ENCODE results near the gene CAMK1D.
"Not testable (repeated sequence)": the region's sequence is repeated elsewhere in the genome, so short reads cannot be mapped to it uniquely, and the experiment has no call there.

Gene CAMK1D

DNA sequence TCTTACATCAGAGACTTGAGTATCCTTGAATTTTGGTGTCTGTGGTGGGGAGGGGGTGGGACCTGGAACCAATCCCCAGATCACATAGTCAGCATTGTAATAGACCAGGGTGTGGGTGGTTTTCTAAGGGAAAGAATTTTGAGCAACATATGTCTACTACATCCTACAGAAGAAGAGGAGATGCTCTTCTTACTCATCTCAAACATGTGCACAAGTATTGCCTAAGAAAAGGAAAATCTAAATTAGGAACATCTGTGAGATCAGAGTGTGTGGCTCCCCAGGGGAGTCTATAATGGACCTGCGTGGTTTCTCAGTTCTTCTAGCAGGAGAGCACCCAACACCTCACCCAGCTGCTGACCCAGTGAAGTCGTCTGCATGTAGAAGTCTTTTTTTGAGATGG is 503.3 kb downstream of the CAMK1D start:
- DNase-seq (ENCODE audit: low spot score) = no peak

DNA sequence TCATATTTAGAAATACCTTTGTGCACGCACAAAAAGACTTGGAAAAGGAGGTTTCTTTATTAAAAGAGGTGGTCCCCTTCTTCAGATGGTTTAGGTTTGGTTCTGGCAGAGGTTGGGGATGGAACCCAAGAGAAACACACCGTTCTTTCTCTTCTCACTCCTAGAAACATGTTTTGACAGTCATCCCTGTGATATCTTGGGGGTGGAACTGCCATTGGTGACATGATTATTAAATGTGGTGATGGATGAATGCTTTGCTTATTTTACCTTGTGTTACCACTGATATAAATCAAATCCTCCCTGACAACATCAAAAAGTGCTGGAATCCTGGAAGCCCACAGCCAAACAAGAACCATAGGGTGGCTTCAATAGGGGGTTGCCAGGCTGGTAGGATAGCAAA is 505.6 kb downstream of the CAMK1D start:
- no peak for DNase-seq (ENCODE audit: low spot score)

DNA sequence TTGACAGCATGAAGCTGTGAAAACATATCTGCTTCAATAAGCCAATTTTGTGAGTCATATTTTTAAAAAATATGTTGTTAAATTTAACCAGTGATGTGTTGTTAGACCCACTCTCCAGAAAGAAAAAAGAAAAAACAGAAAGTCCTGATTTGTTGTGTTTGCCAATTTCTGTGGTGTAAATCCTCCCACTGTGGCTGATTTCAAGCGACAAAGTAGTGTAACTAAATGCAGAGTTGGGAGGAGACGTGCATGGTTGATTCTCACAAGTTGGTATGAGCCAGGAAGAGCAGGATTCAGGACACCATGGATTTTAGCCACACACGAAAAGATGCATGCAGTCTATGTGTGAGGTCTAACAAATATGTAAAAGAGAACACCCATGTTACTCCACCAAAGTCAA is 513.1 kb downstream of the CAMK1D start:
- no peak for DNase-seq (ENCODE audit: low spot score)

DNA sequence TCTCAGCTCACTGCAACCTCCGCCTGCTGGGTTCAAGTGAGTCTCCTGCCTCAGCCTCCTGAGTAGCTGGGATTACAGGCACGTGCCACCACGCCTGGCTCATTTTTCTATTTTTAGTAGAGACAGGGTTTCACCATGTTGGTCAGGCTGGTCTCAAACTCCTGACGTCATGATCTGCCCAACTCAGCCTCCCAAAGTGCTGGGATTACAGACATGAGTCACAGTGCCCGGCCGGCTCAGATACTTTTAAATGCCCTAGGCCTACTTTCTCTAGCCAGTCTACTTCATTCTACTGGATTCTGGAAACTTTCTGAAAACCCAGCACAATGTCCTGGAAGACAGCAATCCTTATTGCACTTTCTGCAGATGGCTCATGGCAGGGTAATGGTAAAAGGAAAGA is 516.2 kb downstream of the CAMK1D start:
- DNase-seq (ENCODE audit: low spot score) = not testable (repeated sequence)

DNA sequence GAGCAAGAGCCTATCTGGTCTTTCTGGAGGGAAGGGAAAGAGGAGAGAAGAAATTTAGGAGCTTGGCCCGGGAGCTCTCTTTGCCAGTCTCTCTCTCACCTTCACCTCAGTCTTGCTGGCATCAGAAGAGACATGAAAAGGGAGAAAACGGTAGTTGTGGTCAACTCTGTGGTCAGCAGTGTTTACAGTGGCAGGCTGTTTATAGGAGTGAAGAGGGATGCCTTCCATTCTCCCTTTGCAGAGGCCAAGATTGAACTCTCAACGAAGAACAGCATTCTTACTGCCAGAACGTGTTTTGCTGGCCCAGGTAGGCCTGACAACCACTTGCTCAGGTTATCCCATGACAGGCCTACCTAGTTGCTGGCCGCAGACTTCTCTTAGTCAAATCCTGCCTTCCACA is 518.9 kb downstream of the CAMK1D start:
- DNase-seq (ENCODE audit: low spot score) = no peak

DNA sequence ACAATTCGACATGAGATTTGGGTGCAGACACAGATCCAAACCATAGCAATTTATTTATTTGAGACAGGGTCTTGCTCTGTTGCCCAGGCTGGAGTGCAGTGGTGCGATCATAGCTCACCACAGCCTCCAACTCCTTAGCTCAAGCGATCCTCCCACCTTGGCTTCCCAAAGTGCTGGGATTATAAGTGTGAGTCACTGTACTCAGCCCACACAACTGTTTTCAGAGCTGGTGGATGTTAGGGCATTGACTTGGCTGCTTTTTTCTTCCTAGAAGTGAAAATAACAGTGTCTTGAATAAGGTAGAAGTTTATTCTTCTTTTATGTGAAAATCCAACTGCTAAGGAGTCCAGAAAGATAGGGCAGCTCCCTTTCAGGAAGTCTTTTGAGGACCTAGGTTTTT is 520.1 kb downstream of the CAMK1D start:
- no peak for DNase-seq (ENCODE audit: low spot score)

DNA sequence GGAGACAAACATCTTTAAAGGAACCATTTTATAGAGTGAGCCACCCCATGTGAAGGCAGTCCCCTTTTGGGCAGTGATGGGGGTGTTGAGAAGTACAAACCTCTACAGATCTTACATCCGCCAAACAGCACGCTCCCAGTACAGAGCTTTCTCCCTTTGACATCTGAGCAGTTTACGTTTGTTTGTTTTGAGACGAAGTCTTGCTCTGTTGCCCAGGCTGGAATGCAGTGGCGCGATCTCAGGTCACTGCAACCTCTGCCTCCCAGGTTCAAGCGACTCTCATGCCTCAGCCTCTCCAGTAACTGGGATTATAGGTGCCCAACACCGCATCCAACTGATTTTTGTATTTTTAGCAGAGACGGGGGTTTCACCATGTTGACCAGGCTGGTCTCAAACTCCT is 523.2 kb downstream of the CAMK1D start:
- DNase-seq (ENCODE audit: low spot score) = no peak

DNA sequence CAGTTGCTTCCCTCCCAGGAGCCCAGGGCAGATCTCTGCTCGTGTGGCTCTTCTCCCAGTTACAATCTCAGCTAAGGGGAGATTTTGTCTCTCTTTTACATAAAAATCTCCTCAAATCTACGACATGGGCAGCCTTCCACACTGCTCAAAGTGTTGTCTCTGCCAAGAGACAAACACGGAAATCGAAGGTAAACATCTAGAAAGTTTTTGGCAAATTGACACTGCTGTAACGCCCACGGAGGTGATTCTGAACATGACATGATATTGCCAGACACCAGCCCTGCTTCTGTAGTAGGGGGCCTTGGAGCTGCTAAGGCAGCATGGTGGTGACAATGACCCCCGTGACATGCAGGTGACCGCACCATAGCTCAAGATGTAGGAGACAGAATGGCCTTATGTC is 523.8 kb downstream of the CAMK1D start:
- DNase-seq (ENCODE audit: low spot score) = no peak

DNA sequence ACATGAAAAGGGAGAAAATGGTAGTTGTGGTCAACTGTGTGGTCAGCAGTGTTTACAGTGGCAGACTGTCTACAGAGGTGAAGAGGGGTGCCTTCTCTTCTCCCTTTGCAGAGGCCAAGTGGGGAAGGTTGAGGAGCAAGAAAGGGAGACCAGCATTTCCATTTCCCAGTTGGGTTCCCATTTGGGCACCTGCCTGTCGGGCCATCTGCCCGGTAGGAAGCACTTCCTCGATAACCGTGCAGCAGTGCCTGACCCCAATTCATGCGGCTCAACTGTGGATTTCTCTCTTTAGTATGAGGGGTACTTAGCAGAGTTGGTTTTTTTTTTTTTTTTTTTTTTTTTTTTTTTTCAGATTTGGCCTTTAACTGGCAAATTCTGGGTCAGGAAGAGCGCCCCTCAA is 525.2 kb downstream of the CAMK1D start:
- no peak for DNase-seq (ENCODE audit: low spot score)

DNA sequence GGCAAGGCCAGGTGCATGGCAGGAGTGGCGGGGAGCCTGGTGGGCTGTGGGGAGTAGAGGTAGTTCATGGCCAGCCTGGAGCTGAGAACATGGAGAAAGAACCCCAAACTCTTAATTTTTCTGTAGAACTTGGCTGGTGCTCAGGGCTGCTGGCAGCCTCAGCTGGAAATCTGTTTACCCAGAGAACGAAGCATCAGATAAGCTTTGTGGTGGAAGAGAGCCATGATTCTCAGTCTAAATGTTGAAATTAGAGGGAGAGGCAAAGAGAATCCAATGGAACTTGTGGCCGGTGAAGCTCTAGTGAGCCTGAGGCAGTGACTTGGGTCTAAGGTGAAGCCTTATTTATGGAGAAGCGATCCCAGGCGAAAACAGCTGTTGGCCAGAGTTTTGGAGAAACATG is 525.8 kb downstream of the CAMK1D start:
- no peak for DNase-seq (ENCODE audit: low spot score)

DNA sequence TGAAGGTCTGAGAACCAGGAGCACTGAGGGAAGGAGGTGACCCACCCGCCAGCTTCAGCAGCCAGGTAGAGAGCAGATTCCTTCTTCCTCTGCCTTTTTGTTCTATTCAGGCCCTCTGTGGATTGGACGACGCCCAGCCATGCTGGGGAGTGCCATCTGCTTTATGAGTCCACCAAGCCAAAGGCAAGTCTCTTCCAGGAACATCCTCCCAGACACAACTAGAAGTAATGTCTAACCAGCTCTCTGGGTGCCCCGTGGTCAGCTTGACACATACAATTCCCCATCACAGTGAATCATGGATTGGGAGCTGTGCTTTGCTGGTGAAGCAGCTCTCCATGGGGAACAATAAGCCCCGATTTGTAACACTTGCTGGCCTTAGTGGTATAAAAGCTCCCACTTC is 526.9 kb downstream of the CAMK1D start:
- DNase-seq (ENCODE audit: low spot score) = no peak

DNA sequence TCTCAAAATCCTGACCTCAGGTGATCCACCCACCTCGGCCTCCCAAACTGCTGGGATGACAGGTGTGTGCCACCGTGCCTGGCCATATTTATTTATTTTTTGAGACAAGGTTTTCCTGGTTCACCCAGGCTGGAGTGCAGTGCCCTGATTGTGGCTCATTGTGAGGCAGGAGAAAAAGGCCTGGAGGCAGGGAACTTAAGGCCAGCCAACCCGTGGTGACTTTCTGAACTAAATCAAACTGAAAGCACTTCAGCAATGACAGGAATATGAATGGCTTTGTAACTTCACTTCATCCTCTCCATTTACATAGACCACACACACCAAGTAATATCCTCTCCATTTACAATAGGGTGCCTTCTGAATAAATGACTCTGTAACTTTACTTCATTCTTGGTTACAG is 527.8 kb downstream of the CAMK1D start:
- DNase-seq (ENCODE audit: low spot score) = no peak

DNA sequence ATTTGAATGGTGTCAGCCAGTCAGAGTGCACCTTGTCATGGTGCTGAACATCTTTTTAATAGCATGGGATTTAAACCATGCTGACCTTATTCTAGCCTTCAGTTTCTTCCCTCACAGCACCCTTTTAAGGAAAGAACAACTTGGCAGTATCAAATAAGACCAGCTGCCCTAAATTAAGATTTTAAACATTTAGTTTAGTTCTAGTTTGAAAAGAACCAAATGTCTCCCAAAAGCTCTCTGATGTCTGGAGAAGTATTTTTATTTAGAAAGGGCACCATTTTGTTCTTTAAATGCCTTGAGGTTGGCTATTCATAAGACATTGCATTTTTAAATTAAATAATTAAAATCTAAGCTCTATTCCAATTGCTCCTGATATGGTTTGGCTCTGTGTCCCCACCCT is 531.1 kb downstream of the CAMK1D start:
- DNase-seq (ENCODE audit: low spot score) = no peak

DNA sequence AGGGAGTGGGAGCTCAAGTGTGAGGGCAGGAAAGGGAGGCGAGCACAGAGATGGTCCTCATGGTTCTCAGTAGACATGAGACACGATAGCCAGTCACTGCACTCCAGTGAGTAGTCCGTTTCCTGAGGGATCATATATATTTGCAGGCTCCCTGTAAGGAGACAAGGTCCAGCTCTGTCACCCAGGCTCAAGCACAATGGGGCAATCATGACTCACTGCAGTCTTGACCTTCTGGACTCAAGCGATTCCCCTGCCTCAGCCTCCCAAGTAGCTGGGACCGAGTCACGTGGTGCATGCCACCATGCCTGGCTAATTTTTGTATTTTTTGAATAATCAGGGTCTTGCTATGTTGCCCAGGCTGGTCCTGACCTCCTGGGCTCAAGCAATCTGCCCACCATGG is 535.5 kb downstream of the CAMK1D start:
- DNase-seq (ENCODE audit: low spot score) = no peak

All from CD4-positive, alpha-beta T cell treated with Interleukin-15 for 4 hours (primary cell).